Mammary epithelial cell (primary cell): ENCODE results near the gene HBQ1.

Experiments
- EZH2 ChIP-seq: IDR thresholded peaks from 2 replicates; pipeline ENCODE4 v1.6.1; 2012; ENCODE audit warnings: low read length, inconsistent platforms, borderline replicate concordance
- TF ChIP-seq, protein P1 (sequence below), 2 donors: IDR thresholded peaks in 1 of 2; conservative IDR thresholded peaks in 1 of 2; 2 replicates each; pipeline ENCODE4 v1.5.1; 2011 to 2012; ENCODE audit warnings: inconsistent platforms in 2 of 2, low read length in 2 of 2, mild to moderate bottlenecking in 2 of 2, control low read depth in 1 of 2, low read depth in 1 of 2; ENCODE audit not compliant: insufficient read depth in 1 of 2; ENCODE audit errors: extremely low read depth in 1 of 2

DNA sequence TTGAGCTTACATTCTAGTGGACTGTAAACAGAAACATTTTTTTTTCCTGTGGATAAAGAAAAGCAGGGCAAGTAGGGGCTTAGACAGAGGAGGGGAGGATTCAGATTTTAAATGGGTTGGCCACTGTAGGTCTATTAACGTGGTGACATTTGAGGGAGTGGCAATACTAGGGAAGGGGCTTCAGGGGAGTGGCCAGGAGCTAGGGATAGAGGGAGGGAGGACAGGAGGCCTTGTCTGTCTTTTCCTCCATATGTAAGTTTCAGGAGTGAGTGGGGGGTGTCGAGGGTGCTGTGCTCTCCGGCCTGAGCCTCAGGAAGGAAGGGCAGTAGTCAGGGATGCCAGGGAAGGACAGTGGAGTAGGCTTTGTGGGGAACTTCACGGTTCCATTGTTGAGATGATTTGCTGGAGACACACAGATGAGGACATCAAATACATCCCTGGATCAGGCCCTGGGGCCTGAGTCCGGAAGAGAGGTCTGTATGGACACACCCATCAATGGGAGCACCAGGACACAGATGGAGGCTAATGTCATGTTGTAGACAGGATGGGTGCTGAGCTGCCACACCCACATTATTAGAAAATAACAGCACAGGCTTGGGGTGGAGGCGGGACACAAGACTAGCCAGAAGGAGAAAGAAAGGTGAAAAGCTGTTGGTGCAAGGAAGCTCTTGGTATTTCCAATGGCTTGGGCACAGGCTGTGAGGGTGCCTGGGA lies 21.0 kb upstream of the HBQ1 start:
- TF ChIP-seq, protein P1, sequence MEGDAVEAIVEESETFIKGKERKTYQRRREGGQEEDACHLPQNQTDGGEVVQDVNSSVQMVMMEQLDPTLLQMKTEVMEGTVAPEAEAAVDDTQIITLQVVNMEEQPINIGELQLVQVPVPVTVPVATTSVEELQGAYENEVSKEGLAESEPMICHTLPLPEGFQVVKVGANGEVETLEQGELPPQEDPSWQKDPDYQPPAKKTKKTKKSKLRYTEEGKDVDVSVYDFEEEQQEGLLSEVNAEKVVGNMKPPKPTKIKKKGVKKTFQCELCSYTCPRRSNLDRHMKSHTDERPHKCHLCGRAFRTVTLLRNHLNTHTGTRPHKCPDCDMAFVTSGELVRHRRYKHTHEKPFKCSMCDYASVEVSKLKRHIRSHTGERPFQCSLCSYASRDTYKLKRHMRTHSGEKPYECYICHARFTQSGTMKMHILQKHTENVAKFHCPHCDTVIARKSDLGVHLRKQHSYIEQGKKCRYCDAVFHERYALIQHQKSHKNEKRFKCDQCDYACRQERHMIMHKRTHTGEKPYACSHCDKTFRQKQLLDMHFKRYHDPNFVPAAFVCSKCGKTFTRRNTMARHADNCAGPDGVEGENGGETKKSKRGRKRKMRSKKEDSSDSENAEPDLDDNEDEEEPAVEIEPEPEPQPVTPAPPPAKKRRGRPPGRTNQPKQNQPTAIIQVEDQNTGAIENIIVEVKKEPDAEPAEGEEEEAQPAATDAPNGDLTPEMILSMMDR (conservative IDR thresholded peaks at IDR 0.05 in 1 of 2, IDR thresholded peaks at IDR 0.05 in 1 of 2; ENCODE audit: extremely low read depth in 1 of 2, insufficient read depth in 1 of 2, low read depth in 1 of 2, low read length in 2 of 2): no peak
- TF ChIP-seq EZH2: no peak
